K562 (cell line): ENCODE measurements around the gene ATP2A1. TPM values are rescaled to one million over a fixed set of nuclear protein-coding genes. Genes with fewer than 3 reads are reported as not detected.

Experiments used
- ATAC-seq: fragments of 200-7000 bp; cut with Tn5 transposase; 3 replicates; pipeline ENCODE4 v1.9.1; 2020; ENCODE audit warnings: moderate library complexity
- BruUV-seq: library from RNA; stranded (reverse); fragments of 400-500 nt; replicated peaks from 2 replicates; lab custom pipeline; 2021; lab: Mats Ljungman, UMichigan
- CTCF ChIA-PET: fragments of 300-600 bp; formaldehyde crosslinking; extraction: SDS; loops from one replicate; lab custom pipeline; 2021; ENCODE audit warnings: low intra/inter-chr PET ratio; lab: Yijun Ruan, JAX
- POLR2A ChIA-PET: fragments of 300-600, 350-650 bp; sonication (Branson Sonifier 250); formaldehyde crosslinking; extraction: SDS; loops from one replicate; lab custom pipeline; 2021; ENCODE audit warnings: antibody characterized with exemption, inconsistent platforms; lab: Yijun Ruan, JAX
- DNase-seq, 4 experiments: peaks; one replicate each; pipeline versions ENCODE4 v3.0.0 to v3.0.0-alpha.2; 2011 to 2018; ENCODE audit warnings: low spot score in 3 of 4, mixed read lengths in 3 of 4; ENCODE audit errors: extremely low read depth in 1 of 4
- FAIRE-seq: peaks from 2 replicates; lab custom pipeline; 2011; peaks lifted over from hg19 to GRCh38; lab: Jason Lieb, UNC
- H2AFZ ChIP-seq: 2 replicates; pipeline ENCODE4 v1.6.0; 2011; ENCODE audit warnings: low read depth, low read length, control low read depth, inconsistent platforms
- H3K27ac ChIP-seq: fragments of 200-600 bp; 3 replicates; pipeline ENCODE4 v1.8.0; 2011; ENCODE audit warnings: low read depth, mild to moderate bottlenecking, control low read depth, inconsistent platforms, low read length, moderate library complexity, mixed read lengths; ENCODE audit errors: extremely low read depth
- H3K27me3 ChIP-seq, 2 experiments: fragments of 300-600 bp in 1 of 2; 2 replicates in 1 of 2; 3 replicates in 1 of 2; pipeline versions ENCODE4 v1.6.0 to v1.8.0; 2011; ENCODE audit warnings: inconsistent platforms in 2 of 2, low read length in 2 of 2, mild to moderate bottlenecking in 1 of 2, mixed read lengths in 1 of 2, moderate library complexity in 1 of 2; ENCODE audit not compliant: control insufficient read depth in 2 of 2, insufficient read depth in 2 of 2
- H3K36me3 ChIP-seq: fragments of 300-600 bp; 3 replicates; pipeline ENCODE4 v1.8.0; 2011; ENCODE audit warnings: mild to moderate bottlenecking, low read length, inconsistent platforms; ENCODE audit not compliant: control insufficient read depth, insufficient read depth
- H3K4me1 ChIP-seq, 2 experiments: fragments of 200-600 bp in 1 of 2; replicated peaks in 1 of 2; 2 replicates in 1 of 2; 3 replicates in 1 of 2; pipeline versions ENCODE4 v1.5.1 to v1.8.0; 2011; ENCODE audit warnings: inconsistent platforms in 2 of 2, low read length in 2 of 2, mild to moderate bottlenecking in 1 of 2, mixed read lengths in 1 of 2, moderate library complexity in 1 of 2; ENCODE audit not compliant: control insufficient read depth in 2 of 2, insufficient read depth in 2 of 2
- H3K4me2 ChIP-seq: 2 replicates; pipeline ENCODE4 v1.6.1; 2011; ENCODE audit warnings: low read length, control low read depth, inconsistent platforms, mixed read lengths; ENCODE audit not compliant: insufficient read depth
- H3K4me3 ChIP-seq: fragments of 200-600 bp; sonication (generic), shearing (Covaris generic); 2 replicates; pipeline ENCODE4 v1.5.1; 2016; ENCODE audit warnings: control low read depth, inconsistent platforms
- H3K79me2 ChIP-seq: fragments of 200-600 bp; 3 replicates; pipeline ENCODE4 v1.8.0; 2011; ENCODE audit warnings: low read length, inconsistent platforms; ENCODE audit not compliant: control insufficient read depth, insufficient read depth
- H3K9ac ChIP-seq, 2 experiments: 2 replicates each; pipeline versions ENCODE4 v1.6.0 to v1.6.1; 2011; ENCODE audit warnings: low read depth in 2 of 2, low read length in 2 of 2, control low read depth in 1 of 2, inconsistent platforms in 1 of 2, mild to moderate bottlenecking in 1 of 2, mixed read lengths in 1 of 2; ENCODE audit not compliant: insufficient read depth in 1 of 2
- H3K9me1 ChIP-seq: one replicate; pipeline ENCODE4 v1.6.0; 2011; ENCODE audit warnings: inconsistent platforms, mild to moderate bottlenecking, low read length, moderate library complexity; ENCODE audit not compliant: control insufficient read depth, insufficient read depth
- H3K9me3 ChIP-seq: replicated peaks from 2 replicates; pipeline ENCODE4 v1.5.1; 2011; ENCODE audit warnings: low read depth, low read length, inconsistent platforms; ENCODE audit not compliant: control insufficient read depth, insufficient read depth
- H4K20me1 ChIP-seq: replicated peaks from 2 replicates; pipeline ENCODE4 v1.6.1; 2011; ENCODE audit warnings: low read length, inconsistent platforms, mixed read lengths; ENCODE audit not compliant: control insufficient read depth, insufficient read depth
- CBX5 ChIP-seq: IDR thresholded peaks from 2 replicates; pipeline ENCODE4 v1.6.1; 2014; ENCODE audit warnings: low read depth, borderline replicate concordance
- CHD1 ChIP-seq: fragments of 200-600 bp; sonication (generic); IDR thresholded peaks from one replicate; pipeline ENCODE4 v1.6.1; 2012; ENCODE audit warnings: mild to moderate bottlenecking, moderate library complexity, low read length, inconsistent platforms
- DNMT1 ChIP-seq: fragments of 450-650 bp; IDR thresholded peaks from 2 replicates; pipeline ENCODE4 v1.6.1; 2016; ENCODE audit warnings: antibody characterized with exemption, mild to moderate bottlenecking
- GABPB2 ChIP-seq: fragments of 250-450 bp; sonication (Bioruptor Pico); conservative IDR thresholded peaks from 2 replicates; pipeline ENCODE4 v1.5.1; 2021; ENCODE audit warnings: mild to moderate bottlenecking
- NCOA6 ChIP-seq: fragments of 450-650 bp; IDR thresholded peaks from 2 replicates; pipeline ENCODE4 v1.6.1; 2017; ENCODE audit warnings: mild to moderate bottlenecking
- SMARCA4 ChIP-seq: fragments of 450-650 bp; IDR thresholded peaks from 2 replicates; pipeline ENCODE4 v1.6.1; 2016
- TCFL5 ChIP-seq: fragments of 250-450 bp; sonication (Bioruptor Pico); conservative IDR thresholded peaks from 2 replicates; pipeline ENCODE4 v1.6.1; 2021; ENCODE audit warnings: mild to moderate bottlenecking, moderate library complexity, matching md5 sums
- ZNF282 ChIP-seq: sonication (generic); formaldehyde crosslinking; IDR thresholded peaks from 2 replicates; pipeline ENCODE4 v1.8.1; 2023; ENCODE audit warnings: missing genetic modification reagents
- WGBS: fragments of 100-300 bp; shearing (Covaris generic); methylation state at CpG from one replicate; pipeline ENCODE4 v1.1.6; 2016; ENCODE audit warnings: low coverage, mixed read lengths; ENCODE audit not compliant: insufficient coverage; ENCODE audit errors: missing lambda C conversion rate; 5-methylcytosine and 5-hydroxymethylcytosine counted together
- in situ Hi-C: fragments of 300-500 bp; cut with MboI; formaldehyde crosslinking; loops from 4 replicates; pipeline ENCODE4 v1.15.0; 2018; ENCODE audit warnings: inconsistent platforms, mixed read lengths
- intact Hi-C: fragments of 100-400 bp; cut with micrococcal nuclease; formaldehyde crosslinking; loops from 2 replicates; pipeline ENCODE4 v1.14.2; 2022
- polyA plus RNA-seq, 8 experiments: library from polyadenylated mRNA; depleted of rRNA in 4 of 8; stranded (reverse) in 5 of 8; unstranded in 3 of 8; fragments of >200 nt; fragmentation: Nextera tagmentation in 2 of 8; fragmentation: Illumina TruSeq in 1 of 8; extraction: Ambion mirVana in 2 of 8; extraction: Trizol in 1 of 8; gene quantifications; 2 replicates each; pipeline versions ENCODE4 v1.2.1 to v1.2.3, GENCODE V29; 2011 to 2014; ENCODE audit warnings: inconsistent platforms in 1 of 8, missing spikeins in 1 of 8
- total RNA-seq, 7 experiments: library from RNA; depleted of rRNA in 6 of 7; stranded (reverse); fragments of >200 nt in 6 of 7; fragmentation: Illumina TruSeq in 2 of 7; extraction: Trizol in 2 of 7; gene quantifications; 2 replicates each; pipeline versions ENCODE4 v1.2.1 to v1.2.3, GENCODE V29; 2011 to 2021; ENCODE audit warnings: low replicate concordance in 1 of 7
- TF ChIP-seq, protein P1 (sequence below), 2 experiments: fragments of 450-650 bp in 1 of 2; IDR thresholded peaks; 2 replicates each; pipeline ENCODE4 v1.6.1; 2011 to 2017; ENCODE audit warnings: low read depth in 2 of 2, antibody characterized with exemption in 1 of 2, borderline replicate concordance in 1 of 2, low read length in 1 of 2, mild to moderate bottlenecking in 1 of 2, mixed read lengths in 1 of 2; ENCODE audit not compliant: control insufficient read depth in 1 of 2
- TF ChIP-seq, protein P2 (sequence below): fragments of 250-450 bp; sonication (Bioruptor Pico); IDR thresholded peaks from 2 replicates; pipeline ENCODE4 v1.4.0; 2020; ENCODE audit warnings: mild to moderate bottlenecking

ATP2A1 gene
- total and polyA plus RNA-seq, 9 of the 15 experiments (the other 6 are each of a cell fraction or from before 2014, with no cell fraction given) = 0.25 to 2.6 (median 0.65) TPM

DNA sequence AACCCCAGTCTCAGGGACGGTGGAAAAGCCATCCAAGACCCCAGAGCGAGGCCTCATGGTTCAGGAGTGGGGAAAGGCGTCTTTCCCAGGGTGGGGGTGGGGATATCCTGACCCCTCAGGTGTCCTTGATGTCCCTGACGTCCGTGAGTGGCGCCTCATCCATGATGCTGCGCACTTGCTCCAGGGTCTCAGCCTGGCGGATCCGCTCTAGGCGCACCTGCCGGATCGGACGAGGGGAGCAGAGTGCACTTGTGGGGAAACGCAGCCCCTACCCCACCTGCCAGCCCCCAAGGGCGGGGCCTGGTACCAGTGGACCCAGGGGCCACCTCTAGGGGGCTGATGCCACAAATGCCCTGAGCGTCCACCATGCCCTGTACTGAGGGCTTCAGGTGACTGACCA, 26.5 kb downstream of the ATP2A1 start:
- 90% methylated on average over 13 of the region's 16 CpGs for WGBS
- FAIRE-seq (no peak), ATAC-seq (no peak)
- Histone ChIP-seq H3K4me2 (no peak overlapping the region), H3K27me3 (no peaks in the 10 kb centered on the region)
- TF ChIP-seq DNMT1 (no peak), NCOA6 (no peak), ZNF282 (CRISPR knock-in tag) (no peak), CBX5 (no peak), TCFL5 (no peak), CHD1 (no peak), GABPB2 (CRISPR knock-in tag) (no peak), SMARCA4 (no peak)
- TF ChIP-seq, protein P1, sequence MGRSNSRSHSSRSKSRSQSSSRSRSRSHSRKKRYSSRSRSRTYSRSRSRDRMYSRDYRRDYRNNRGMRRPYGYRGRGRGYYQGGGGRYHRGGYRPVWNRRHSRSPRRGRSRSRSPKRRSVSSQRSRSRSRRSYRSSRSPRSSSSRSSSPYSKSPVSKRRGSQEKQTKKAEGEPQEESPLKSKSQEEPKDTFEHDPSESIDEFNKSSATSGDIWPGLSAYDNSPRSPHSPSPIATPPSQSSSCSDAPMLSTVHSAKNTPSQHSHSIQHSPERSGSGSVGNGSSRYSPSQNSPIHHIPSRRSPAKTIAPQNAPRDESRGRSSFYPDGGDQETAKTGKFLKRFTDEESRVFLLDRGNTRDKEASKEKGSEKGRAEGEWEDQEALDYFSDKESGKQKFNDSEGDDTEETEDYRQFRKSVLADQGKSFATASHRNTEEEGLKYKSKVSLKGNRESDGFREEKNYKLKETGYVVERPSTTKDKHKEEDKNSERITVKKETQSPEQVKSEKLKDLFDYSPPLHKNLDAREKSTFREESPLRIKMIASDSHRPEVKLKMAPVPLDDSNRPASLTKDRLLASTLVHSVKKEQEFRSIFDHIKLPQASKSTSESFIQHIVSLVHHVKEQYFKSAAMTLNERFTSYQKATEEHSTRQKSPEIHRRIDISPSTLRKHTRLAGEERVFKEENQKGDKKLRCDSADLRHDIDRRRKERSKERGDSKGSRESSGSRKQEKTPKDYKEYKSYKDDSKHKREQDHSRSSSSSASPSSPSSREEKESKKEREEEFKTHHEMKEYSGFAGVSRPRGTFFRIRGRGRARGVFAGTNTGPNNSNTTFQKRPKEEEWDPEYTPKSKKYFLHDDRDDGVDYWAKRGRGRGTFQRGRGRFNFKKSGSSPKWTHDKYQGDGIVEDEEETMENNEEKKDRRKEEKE (IDR thresholded peaks at IDR 0.05; ENCODE audit: borderline replicate concordance in 1 of 2, control insufficient read depth in 1 of 2, low read depth in 2 of 2, low read length in 1 of 2) = no peak
- TF ChIP-seq, protein P2, sequence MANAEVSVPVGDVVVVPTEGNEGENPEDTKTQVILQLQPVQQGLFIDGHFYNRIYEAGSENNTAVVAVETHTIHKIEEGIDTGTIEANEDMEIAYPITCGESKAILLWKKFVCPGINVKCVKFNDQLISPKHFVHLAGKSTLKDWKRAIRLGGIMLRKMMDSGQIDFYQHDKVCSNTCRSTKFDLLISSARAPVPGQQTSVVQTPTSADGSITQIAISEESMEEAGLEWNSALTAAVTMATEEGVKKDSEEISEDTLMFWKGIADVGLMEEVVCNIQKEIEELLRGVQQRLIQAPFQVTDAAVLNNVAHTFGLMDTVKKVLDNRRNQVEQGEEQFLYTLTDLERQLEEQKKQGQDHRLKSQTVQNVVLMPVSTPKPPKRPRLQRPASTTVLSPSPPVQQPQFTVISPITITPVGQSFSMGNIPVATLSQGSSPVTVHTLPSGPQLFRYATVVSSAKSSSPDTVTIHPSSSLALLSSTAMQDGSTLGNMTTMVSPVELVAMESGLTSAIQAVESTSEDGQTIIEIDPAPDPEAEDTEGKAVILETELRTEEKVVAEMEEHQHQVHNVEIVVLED = no peak
- TF ChIP-seq, all 486 proteins: peak for 0
- 0 out of 4 replicates have a peak overlapping the region, but pooled peaks of 1 of the 2 experiments have one; percentile 35 for H3K9ac ChIP-seq
- H3K9me1 ChIP-seq = peaks cover 4% of the 10 kb centered on the region
- H2AFZ ChIP-seq = no peak overlapping the region
- no TSS peak for BruUV-seq
- no peaks in the 10 kb centered on the region for H4K20me1 ChIP-seq
- intact Hi-C loops (no loop called here), in situ Hi-C loops (no loop called here)
- H3K79me2 ChIP-seq = no peaks in the 10 kb centered on the region
- no peaks in the 10 kb centered on the region for H3K9me3 ChIP-seq
- H3K27ac ChIP-seq = no peak overlapping the region
- ChIA-PET CTCF (no interaction called here), POLR2A (no interaction called here)
- H3K36me3 ChIP-seq = no peaks in the 10 kb centered on the region
- H3K4me3 ChIP-seq = no peak overlapping the region
- DNase-seq = no peak
- peaks cover 0 to 28% of the 10 kb centered on the region in 2 experiments; a peak in 2 of 5 replicates for H3K4me1 ChIP-seq
